SKM-1 (cell line): ENCODE measurements around the gene ENDOD1.

ENCODE experiments used
- DNase-seq: peaks from one replicate; lab custom pipeline; 2025; ENCODE audit not compliant: unreplicated experiment; lab: John Stamatoyannopoulos, UW

The ENDOD1 gene

DNA sequence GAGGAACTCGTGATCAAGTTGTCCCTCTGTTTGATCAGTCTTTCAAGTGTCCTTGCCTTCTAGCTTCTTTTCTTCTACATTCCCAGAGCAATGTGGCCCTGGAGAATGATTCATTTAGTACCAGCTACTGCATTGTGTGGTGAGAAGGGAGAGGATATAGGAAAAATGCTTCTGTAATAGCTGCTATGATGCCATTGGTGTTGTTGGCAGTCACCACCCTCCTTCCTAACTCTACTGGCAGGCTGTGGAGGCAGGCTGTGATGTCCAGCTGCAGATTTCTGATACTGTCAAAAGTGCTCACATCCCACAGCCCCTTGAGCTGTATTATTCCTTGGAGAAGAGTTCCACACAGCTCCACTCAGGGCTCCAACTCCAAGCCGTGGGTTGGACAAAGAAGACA is 52.8 kb downstream of the ENDOD1 start:
- DNase-seq = no peak

DNA sequence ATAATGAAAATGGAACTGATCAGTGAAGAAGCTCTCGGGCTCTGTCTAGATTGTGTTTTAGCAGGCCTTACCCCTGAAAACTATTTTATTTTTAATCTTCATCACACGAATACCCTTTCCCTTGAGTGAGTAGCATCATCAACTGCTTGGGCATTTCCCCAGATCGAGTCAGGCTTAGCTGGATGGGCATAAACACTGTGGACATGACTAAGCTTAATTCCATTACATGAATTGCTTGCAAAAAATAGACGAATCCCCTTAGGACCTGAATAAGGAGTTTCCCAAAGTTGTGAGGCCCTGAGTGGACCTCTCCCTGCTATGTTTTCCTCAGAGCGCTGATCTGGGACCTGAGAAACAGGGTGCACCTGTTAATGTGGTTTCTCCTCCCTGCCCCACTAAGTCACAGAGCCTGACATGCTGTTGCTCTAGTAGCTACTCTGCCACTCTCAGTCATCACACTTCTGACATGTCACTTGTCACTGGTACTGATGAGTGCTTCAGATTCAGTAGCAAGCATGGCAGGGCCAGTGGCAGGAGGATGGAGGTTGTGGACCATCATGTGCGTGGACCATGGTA is 53.5 kb downstream of the ENDOD1 start:
- DNase-seq = no peak

GRCh38 chr11:95144313-95145235 is 54.9 kb downstream of the ENDOD1 start:
- no peak for DNase-seq

DNA sequence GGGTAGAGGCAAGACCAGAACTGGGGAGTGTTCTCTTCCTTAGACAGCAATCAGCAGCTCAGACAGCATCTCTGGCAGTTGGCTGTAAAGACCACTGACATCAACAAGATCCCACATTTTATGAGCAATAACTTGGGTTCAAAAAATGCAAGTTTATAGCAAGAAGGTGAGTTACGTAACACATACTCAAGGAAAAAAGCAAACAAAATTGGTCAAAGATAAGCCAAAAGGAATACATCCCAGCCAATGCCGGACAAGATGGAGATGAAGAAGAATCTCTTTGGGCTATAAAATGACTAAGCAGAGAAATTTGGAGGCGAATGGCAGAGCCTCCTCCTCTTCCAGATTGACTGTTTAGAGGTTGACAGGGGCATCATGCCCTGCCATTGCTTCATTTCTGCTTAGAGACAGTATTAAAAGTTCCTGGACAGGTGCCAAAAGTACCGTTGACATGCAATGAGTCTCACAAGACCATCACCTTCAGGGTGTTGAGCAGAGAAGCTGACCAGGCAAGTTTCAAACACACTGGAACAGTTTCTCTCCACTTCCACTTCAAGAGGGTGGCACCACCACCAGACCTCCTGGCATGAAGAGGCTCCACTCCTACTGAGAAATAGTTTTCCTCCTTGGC is 55.9 kb downstream of the ENDOD1 start:
- no peak for DNase-seq

GRCh38 chr11:95147364-95147905 is 57.8 kb downstream of the ENDOD1 start:
- no peak for DNase-seq

- DNase-seq = no peak
Observed at GRCh38 chr11:95148406-95148805, 58.8 kb downstream of the ENDOD1 start.

- no peak for DNase-seq
Observed at GRCh38 chr11:95148938-95149337, 59.3 kb downstream of the ENDOD1 start.

DNA sequence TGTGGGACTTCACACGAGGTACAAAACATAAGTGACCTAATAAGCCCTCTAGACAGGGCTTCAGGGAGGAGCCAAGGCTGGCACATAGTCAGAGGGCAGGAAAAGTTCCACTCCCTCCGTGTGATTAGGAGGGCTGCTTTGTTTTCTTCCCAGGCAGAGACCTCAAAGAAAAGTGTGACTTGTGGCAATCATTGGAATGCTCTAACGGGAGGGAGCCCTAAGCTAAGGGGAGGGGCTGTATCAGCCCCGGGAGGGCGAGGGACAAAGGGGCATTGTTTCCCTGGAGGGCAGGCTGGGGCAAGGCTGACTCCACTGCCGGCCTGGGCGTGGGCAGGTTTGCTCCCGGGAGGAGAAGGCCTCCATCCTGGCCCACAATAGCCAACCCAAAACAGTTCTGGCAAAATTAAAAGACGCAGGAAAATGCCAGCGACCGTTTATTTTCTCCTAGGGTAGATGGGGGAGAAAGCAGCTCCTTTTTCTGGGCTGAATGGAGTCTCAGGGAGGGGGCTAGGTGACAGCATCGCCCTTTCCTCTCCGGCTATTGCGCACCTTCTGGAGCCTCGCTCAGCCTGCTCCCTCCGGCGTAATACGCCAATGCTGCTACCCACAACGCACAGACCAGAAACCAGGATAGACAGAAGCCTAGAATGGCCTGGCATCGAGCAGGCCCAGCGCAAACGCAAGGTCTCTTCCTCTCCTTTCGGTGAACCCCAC is 60.2 kb downstream of the ENDOD1 start:
- no peak for DNase-seq

- DNase-seq = peak; percentile 90
Observed at GRCh38 chr11:95150956-95151684, 61.5 kb downstream of the ENDOD1 start.

GRCh38 chr11:95152876-95153856 is 63.5 kb downstream of the ENDOD1 start:
- no peak for DNase-seq

GRCh38 chr11:95153857-95154246 is 64.2 kb downstream of the ENDOD1 start:
- no peak for DNase-seq

DNA sequence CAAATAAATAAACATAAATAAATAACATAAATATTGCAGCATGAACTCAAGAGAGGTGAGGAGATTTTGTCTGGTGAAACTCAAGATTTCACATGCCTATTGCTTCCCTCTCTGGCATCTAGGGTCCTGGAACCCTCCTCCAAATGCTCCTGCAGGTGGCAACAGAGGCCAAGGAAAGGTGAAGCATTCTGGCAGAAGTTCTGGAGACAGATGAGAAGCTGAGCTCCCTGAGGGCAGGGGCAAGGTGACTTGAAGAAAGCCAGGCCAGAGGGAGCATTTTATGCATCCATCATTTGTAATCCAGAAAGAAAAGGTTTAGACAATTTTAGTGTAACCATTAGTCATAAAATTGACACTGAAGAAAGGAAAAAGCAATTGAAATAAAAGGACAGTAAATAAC is 64.9 kb downstream of the ENDOD1 start:
- peak; percentile 54 for DNase-seq

DNA sequence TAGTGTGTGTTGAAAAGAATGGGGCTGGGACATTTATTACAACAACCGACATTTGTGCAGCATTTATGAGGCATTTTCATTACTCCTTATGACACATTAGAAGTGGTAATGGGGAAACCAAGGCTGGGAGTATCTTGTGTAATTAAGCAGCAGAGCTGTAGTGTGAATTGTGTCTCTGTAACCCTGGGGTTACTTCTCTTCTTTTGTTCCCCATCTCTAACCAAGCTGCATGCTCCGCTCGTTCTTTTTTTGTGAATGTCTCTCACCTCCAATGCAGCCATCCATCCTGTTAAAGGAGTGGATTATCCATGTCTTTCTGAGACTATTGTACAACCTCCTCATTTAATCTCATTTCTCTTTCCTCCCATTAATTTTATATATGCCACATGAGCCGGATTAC is 65.7 kb downstream of the ENDOD1 start:
- DNase-seq = no peak

DNA sequence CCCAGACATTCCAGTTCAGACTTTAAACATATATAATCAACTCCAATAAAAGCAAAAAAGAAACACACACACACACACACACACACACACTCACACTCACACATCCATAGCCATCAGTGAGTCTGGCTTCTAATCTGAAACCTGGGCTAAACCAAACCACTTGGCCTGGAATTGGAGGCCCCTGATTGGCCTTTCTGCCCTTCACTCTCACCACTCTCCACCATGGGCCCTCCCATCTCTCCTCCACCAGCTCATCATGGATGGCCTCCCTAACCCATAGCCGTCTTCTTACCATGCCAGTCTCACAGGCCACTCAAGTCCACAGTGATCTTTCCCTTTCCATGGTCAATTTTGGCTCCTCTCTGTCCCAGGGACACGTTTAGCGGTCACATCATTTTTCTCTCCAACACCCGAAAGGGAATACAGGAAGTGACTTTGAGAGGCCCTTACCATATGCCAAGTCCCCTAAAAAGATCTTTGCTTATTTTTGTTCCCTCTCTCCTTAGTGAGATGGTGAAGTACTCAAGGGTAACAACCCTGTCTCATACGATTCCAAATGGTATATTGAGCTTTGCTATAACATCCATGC is 66.6 kb downstream of the ENDOD1 start:
- DNase-seq = no peak

GRCh38 chr11:95156916-95157541 is 67.4 kb downstream of the ENDOD1 start:
- DNase-seq = no peak

DNA sequence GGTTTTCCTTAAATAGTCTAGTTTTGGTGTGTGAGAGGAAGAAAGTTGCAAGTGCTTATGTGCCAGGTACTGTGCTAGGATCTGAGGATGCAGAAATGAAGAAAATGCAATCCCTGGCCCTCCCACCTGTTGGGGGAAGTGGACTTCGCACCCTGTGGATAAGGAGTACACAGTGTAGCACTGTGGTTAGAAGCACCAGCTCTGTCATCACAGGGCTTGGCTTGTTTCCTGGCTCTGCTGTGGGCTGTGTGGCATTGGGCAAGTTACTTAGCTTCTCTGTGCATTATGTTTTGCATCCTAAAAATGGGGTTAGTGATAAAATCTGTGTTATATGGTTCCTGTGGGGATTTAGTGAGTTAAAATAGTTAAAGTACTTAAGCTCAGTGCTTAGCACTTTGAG is 68.2 kb downstream of the ENDOD1 start:
- DNase-seq = no peak

- DNase-seq = no peak
Observed at GRCh38 chr11:95161248-95161647, 71.6 kb downstream of the ENDOD1 start.

DNA sequence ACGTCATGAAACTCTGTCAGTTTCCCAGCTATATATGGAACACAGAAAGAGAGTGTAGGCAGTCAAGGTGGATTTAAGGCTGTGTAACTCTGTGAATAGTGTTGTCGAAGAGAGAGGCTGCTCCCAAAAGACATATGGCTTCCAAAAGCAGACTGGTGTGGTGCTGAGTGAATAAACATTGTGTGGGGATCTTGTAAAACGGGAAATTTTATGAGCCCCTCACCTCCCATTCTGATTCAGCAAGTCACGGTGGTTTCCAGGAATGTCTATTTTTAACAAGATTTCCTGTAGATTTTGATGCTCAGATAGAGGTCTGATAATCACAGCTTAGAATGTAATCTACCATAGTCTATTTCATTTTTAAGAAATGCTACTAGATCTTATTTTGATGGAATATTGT is 73.5 kb downstream of the ENDOD1 start:
- DNase-seq = no peak

GRCh38 chr11:95165638-95166037 is 76.0 kb downstream of the ENDOD1 start:
- no peak for DNase-seq
